OCI-LY1 (cell line): ENCODE measurements around the gene IFITM10.

Source experiments
- H2AFZ ChIP-seq: fragments of 200-600 bp; sonication (generic), shearing (Covaris generic); 2 replicates; pipeline ENCODE4 v1.6.0; 2014; ENCODE audit warnings: antibody characterized with exemption, mild to moderate bottlenecking, low read length
- H3F3A ChIP-seq: fragments of 200-600 bp; sonication (generic), shearing (Covaris generic); 2 replicates; pipeline ENCODE4 v1.6.0; 2014; ENCODE audit warnings: mild to moderate bottlenecking, antibody characterized with exemption, low read length, moderate library complexity; ENCODE audit not compliant: insufficient read depth
- H3K27ac ChIP-seq: fragments of 200-600 bp; sonication (generic); 2 replicates; pipeline ENCODE4 v1.5.1; 2014; ENCODE audit warnings: low read length, mixed run types, mild to moderate bottlenecking, low read depth; ENCODE audit not compliant: poor library complexity, severe bottlenecking
- H3K27me3 ChIP-seq: fragments of 200-600 bp; sonication (generic); 2 replicates; pipeline ENCODE4 v1.6.0; 2014; ENCODE audit warnings: antibody characterized with exemption, mild to moderate bottlenecking, low read length, moderate library complexity; ENCODE audit not compliant: insufficient read depth
- H3K36me3 ChIP-seq: fragments of 200-600 bp; sonication (generic); 2 replicates; pipeline ENCODE4 v1.6.1; 2014; ENCODE audit warnings: mild to moderate bottlenecking, antibody characterized with exemption, low read length, moderate library complexity, mixed read lengths; ENCODE audit not compliant: insufficient read depth
- H3K4me1 ChIP-seq: fragments of 200-600 bp; sonication (generic); 2 replicates; pipeline ENCODE4 v1.5.1; 2014; ENCODE audit warnings: mild to moderate bottlenecking, low read length, moderate library complexity; ENCODE audit not compliant: insufficient read depth, severe bottlenecking
- H3K4me2 ChIP-seq: fragments of 200-600 bp; sonication (generic), shearing (Covaris generic); 2 replicates; pipeline ENCODE4 v1.6.1; 2014; ENCODE audit warnings: low read length
- H3K4me3 ChIP-seq: fragments of 200-600 bp; sonication (generic); 2 replicates; pipeline ENCODE4 v1.5.1; 2014; ENCODE audit warnings: low read length, low read depth, mild to moderate bottlenecking, mixed read lengths; ENCODE audit not compliant: poor library complexity, severe bottlenecking
- H3K79me2 ChIP-seq: fragments of 200-600 bp; shearing (Covaris generic); 2 replicates; pipeline ENCODE4 v1.6.1; 2016; ENCODE audit warnings: mixed run types, low read length, mixed read lengths; ENCODE audit not compliant: insufficient read depth
- H3K9ac ChIP-seq: fragments of 200-600 bp; sonication (generic), shearing (Covaris generic); 2 replicates; pipeline ENCODE4 v1.6.1; 2014; ENCODE audit warnings: mild to moderate bottlenecking, low read length, mixed read lengths
- H3K9me2 ChIP-seq: fragments of 200-600 bp; sonication (generic), shearing (Covaris generic); 2 replicates; pipeline ENCODE4 v1.6.1; 2014; ENCODE audit warnings: low read depth, mild to moderate bottlenecking, low read length, mixed read lengths
- H3K9me3 ChIP-seq: fragments of 200-600 bp; shearing (Covaris generic); 2 replicates; pipeline ENCODE4 v1.6.1; 2014; ENCODE audit warnings: low read length, mixed read lengths
- H4K20me1 ChIP-seq: fragments of 200-600 bp; sonication (generic), shearing (Covaris generic); 2 replicates; pipeline ENCODE4 v1.6.0; 2016; ENCODE audit warnings: mild to moderate bottlenecking, low read length; ENCODE audit not compliant: insufficient read depth
- EZH2 ChIP-seq: fragments of 200-600 bp; sonication (generic), shearing (Covaris generic); IDR thresholded peaks from 2 replicates; pipeline ENCODE4 v1.8.0; 2017; ENCODE audit warnings: borderline replicate concordance, mixed run types, mild to moderate bottlenecking, antibody characterized with exemption, low read length, moderate library complexity, mixed read lengths
- TF ChIP-seq, protein P1 (sequence below): fragments of 200-600 bp; sonication (generic), shearing (Covaris generic); IDR thresholded peaks from 2 replicates; pipeline ENCODE4 v1.5.1; 2017; ENCODE audit warnings: mild to moderate bottlenecking, antibody characterized with exemption, low read length, moderate library complexity, mixed read lengths

The IFITM10 gene

DNA sequence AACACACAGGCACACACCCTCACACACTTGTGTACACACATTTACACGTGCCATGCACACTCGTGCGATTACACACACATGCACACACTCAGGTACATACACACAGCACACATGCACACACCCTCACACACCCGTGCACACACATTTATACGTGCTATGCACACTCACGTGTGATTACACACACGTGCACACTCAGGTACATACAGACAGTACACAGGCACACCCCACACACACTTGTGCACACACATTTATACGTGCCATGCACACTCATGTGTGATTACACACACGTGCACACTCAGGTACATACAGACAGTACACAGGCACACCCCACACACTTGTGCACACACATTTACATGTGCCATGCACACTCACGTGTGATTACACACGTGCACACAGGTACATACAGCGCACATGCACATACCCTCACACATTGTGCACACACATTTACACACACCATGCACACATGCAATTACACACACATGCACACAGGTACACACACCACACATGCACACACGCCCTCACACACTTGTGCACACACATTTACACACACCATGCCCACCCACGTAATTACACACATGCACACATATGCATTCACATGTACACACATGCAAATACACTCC lies 4.6 kb downstream of the IFITM10 start:
- Histone ChIP-seq H3K9me3 (no peaks in the 10 kb centered on the region), H3K27ac (no peak overlapping the region), H3K36me3 (no peaks in the 10 kb centered on the region), H3K4me1 (no peaks in the 10 kb centered on the region), H3K4me3 (no peak overlapping the region), H3K9ac (no peak overlapping the region), H4K20me1 (no peaks in the 10 kb centered on the region), H3K27me3 (no peaks in the 10 kb centered on the region), H3K4me2 (no peak overlapping the region), H3K9me2 (no peaks in the 10 kb centered on the region), H2AFZ (no peak overlapping the region), H3F3A (no peaks in the 10 kb centered on the region), H3K79me2 (no peaks in the 10 kb centered on the region)
- no peak for TF ChIP-seq EZH2
- TF ChIP-seq, protein P1, sequence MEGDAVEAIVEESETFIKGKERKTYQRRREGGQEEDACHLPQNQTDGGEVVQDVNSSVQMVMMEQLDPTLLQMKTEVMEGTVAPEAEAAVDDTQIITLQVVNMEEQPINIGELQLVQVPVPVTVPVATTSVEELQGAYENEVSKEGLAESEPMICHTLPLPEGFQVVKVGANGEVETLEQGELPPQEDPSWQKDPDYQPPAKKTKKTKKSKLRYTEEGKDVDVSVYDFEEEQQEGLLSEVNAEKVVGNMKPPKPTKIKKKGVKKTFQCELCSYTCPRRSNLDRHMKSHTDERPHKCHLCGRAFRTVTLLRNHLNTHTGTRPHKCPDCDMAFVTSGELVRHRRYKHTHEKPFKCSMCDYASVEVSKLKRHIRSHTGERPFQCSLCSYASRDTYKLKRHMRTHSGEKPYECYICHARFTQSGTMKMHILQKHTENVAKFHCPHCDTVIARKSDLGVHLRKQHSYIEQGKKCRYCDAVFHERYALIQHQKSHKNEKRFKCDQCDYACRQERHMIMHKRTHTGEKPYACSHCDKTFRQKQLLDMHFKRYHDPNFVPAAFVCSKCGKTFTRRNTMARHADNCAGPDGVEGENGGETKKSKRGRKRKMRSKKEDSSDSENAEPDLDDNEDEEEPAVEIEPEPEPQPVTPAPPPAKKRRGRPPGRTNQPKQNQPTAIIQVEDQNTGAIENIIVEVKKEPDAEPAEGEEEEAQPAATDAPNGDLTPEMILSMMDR = no peak

DNA sequence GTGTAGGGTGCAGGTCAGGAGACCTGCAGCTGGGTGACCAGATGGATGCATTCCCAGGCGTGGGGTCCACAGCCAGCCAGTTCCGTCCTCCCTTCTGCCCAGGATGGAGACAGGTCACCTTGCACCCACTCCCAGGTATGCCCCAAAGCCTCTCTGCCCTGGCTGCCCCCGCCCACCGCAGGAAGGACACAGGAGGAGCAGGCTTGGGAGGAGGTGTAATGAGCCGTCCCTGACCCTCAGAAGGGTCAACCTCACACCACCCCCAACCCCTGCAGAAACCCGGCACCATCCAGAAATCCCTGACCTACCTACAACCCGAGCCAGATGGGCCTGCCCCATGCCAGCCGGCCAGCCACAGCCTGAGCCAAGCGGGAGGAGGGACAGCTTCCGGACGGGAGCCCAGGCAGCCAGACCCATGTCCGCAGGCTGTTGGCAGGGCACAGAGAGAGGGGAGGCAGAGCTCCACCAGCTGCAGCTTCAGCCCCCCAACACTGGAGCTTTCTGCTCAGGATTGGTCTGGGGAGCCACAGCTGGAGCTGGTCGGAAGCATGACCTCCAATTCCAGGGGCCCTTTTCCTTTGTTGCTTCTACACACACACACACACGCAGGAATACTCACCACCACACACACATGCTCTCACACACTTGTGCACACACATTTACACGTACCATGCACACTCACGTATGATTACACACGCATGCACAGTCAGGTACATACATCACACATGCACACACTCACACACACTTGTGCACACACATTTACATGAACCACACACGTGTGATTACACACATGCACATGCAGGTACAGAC lies 5.3 kb downstream of the IFITM10 start:
- Histone ChIP-seq H3K36me3 (no peaks in the 10 kb centered on the region), H3F3A (no peaks in the 10 kb centered on the region), H4K20me1 (no peaks in the 10 kb centered on the region), H2AFZ (no peak overlapping the region), H3K4me1 (no peaks in the 10 kb centered on the region), H3K27ac (no peak overlapping the region), H3K4me2 (no peak overlapping the region), H3K9ac (no peak overlapping the region), H3K4me3 (no peak overlapping the region), H3K9me2 (no peaks in the 10 kb centered on the region), H3K79me2 (no peaks in the 10 kb centered on the region), H3K27me3 (no peaks in the 10 kb centered on the region), H3K9me3 (no peaks in the 10 kb centered on the region)
- no peak for TF ChIP-seq EZH2
- TF ChIP-seq, protein P1 = no peak

- no peak overlapping the region for H3K9ac ChIP-seq
- no peaks in the 10 kb centered on the region for H3K4me1 ChIP-seq
- H3K36me3 ChIP-seq = no peaks in the 10 kb centered on the region
- TF ChIP-seq, protein P1 = no peak
- TF ChIP-seq EZH2 = no peak
- no peaks in the 10 kb centered on the region for H3K9me3 ChIP-seq
- H3K27me3 ChIP-seq = no peaks in the 10 kb centered on the region
- no peaks in the 10 kb centered on the region for H3K9me2 ChIP-seq
- H4K20me1 ChIP-seq = no peaks in the 10 kb centered on the region
- no peaks in the 10 kb centered on the region for H3K79me2 ChIP-seq
- H3K27ac ChIP-seq = no peak overlapping the region
- H3K4me3 ChIP-seq = no peak overlapping the region
- H2AFZ ChIP-seq = no peak overlapping the region
- H3K4me2 ChIP-seq = no peak overlapping the region
- H3F3A ChIP-seq = no peaks in the 10 kb centered on the region
These were observed 6.1 kb downstream of the IFITM10 start for GRCh38 chr11:1744137-1744886.
